Kidney epithelial cell (primary cell): ENCODE results near the gene LMTK2. TPM values are rescaled to one million over a fixed set of nuclear protein-coding genes. Genes with fewer than 3 reads are reported as not detected.

Source experiments
- DNase-seq: peaks from one replicate; pipeline ENCODE4 v3.0.0-alpha.2; 2010; ENCODE audit warnings: low read depth
- H3K27me3 ChIP-seq: 2 replicates; pipeline ENCODE4 v1.6.0; 2011; ENCODE audit warnings: low read length; ENCODE audit not compliant: control insufficient read depth, insufficient read depth
- H3K36me3 ChIP-seq: 2 replicates; pipeline ENCODE4 v1.5.1; 2011; ENCODE audit warnings: low read length; ENCODE audit not compliant: control insufficient read depth, insufficient read depth
- H3K4me3 ChIP-seq: 2 replicates; pipeline ENCODE4 v1.5.1; 2011; ENCODE audit warnings: low read depth, mild to moderate bottlenecking, control low read depth, low read length
- CTCF ChIP-seq: IDR thresholded peaks from 2 replicates; pipeline ENCODE4 v1.5.1; 2011; ENCODE audit warnings: mild to moderate bottlenecking, moderate library complexity, low read length, control low read depth, inconsistent platforms; ENCODE audit not compliant: insufficient read depth, poor library complexity, severe bottlenecking
- total RNA-seq: library from RNA; depleted of rRNA; stranded (reverse); fragments of >200 nt; gene quantifications from 2 replicates; pipeline ENCODE4 v1.2.3, GENCODE V29; 2015

Gene LMTK2
- total RNA-seq, 1 donor from 2014 or later, result 17.9 TPM

- no peak overlapping the region for H3K4me3 ChIP-seq
- H3K27me3 ChIP-seq, result no peaks in the 10 kb centered on the region
- DNase-seq, result no peak
- TF ChIP-seq CTCF, result no peak
- H3K36me3 ChIP-seq, result no peaks in the 10 kb centered on the region
These were observed 51.1 kb downstream of the LMTK2 start for GRCh38 chr7:98157761-98158160.

GRCh38 chr7:98162758-98163157 lies 56.1 kb downstream of the LMTK2 start:
- DNase-seq, result no peak
- TF ChIP-seq CTCF, result no peak
- H3K4me3 ChIP-seq, result no peak overlapping the region
- H3K27me3 ChIP-seq, result no peaks in the 10 kb centered on the region
- no peaks in the 10 kb centered on the region for H3K36me3 ChIP-seq

GRCh38 chr7:98163269-98163668 lies 56.6 kb downstream of the LMTK2 start:
- H3K27me3 ChIP-seq, result no peaks in the 10 kb centered on the region
- TF ChIP-seq CTCF, result no peak
- H3K4me3 ChIP-seq, result no peak overlapping the region
- no peaks in the 10 kb centered on the region for H3K36me3 ChIP-seq
- DNase-seq, result no peak

GRCh38 chr7:98163704-98164494 lies 57.2 kb downstream of the LMTK2 start:
- no peak for DNase-seq
- Histone ChIP-seq H3K27me3 (no peaks in the 10 kb centered on the region), H3K4me3 (no peak overlapping the region), H3K36me3 (no peaks in the 10 kb centered on the region)
- TF ChIP-seq CTCF, result no peak

DNA sequence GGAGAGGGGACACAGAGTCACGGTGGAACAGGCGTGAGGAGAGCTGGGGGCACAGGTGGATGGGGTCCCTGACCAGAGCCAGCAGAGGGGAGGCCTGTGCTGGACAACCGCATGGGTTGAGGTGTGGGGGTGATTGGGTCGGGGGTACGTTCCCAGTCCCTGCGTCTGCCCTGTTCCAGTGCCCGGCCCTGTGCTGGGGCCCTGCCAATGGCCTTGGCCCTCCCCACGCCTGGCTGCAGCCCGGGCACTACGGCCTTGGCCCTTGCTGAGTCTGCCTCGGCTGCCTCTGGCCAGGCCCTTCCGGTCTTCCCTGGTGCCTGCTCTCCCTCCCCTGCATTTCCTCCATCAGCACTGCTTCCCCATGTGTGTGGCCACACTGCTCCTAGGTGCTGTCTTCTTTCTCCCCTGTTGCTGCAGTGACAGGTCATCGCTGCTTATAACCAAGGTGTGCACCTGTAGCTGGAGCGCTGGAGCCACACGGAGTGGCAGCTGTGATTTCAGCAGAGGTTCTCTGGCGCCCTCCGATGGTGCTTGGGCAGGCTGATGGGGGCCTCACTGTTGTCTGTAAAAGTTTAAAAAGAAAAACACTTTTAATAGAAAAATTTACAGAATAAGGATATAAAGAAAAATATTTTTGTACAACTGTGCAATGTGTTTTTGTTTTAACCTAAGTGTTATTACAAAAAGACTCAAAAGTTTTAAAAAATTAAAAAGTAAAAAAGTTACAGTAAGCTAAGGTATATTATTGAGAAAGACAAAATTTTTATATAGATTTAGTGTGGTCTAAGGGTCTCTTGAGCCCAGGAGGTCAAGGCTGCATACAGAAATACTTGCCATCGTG lies 59.4 kb downstream of the LMTK2 start:
- H3K36me3 ChIP-seq, result no peaks in the 10 kb centered on the region
- DNase-seq, result no peak
- no peak overlapping the region for H3K4me3 ChIP-seq
- TF ChIP-seq CTCF, result peak; percentile 83
- no peaks in the 10 kb centered on the region for H3K27me3 ChIP-seq
